Measurements from ENCODE around the gene PAK5.

DNA sequence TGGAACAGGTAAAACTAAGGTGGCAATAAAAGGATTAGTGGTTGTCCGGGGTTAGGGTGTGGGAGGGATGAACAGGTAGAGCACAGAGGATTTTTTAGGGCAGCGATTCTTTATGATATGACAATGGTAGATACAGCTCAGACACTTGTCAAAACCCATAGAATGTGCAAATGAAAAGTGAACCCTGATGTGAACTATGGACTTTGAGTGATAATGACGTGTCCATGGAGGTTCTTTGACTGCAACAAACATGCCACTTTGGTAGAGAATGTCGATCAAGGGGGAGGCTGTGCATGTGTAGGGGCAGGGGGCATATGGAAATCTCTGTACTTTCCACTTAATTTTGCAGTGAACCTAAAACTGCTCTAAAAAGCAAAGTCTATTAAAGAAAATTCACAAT lies 223.8 kb downstream of the PAK5 start:
- TF ChIP-seq GATA3 (IDR thresholded peaks at IDR 0.05; ENCODE audit: low read depth, low read length) (no peak), GATA2 (IDR thresholded peaks at IDR 0.05; ENCODE audit: low read depth, low read length) (no peak)

Data from SH-SY5Y (cell line).